ENCODE measurements around the gene RRP36.
"Not testable (repeated sequence)": the region's sequence is repeated elsewhere in the genome, so short reads cannot be mapped to it uniquely, and the experiment has no call there.

The RRP36 gene

GRCh38 chr6:43040542-43041257 is 19.3 kb downstream of the RRP36 start:
- DNase-seq, result no peak

GRCh38 chr6:43041475-43041874 is 20.1 kb downstream of the RRP36 start:
- DNase-seq, result not testable (repeated sequence)

GRCh38 chr6:43043310-43043709 is 21.9 kb downstream of the RRP36 start:
- DNase-seq, result no peak

GRCh38 chr6:43045371-43045930 is 24.0 kb downstream of the RRP36 start:
- DNase-seq, result no peak

GRCh38 chr6:43047998-43048397 is 26.6 kb downstream of the RRP36 start:
- no peak for DNase-seq

- DNase-seq, result no peak
These were observed 29.6 kb downstream of the RRP36 start for GRCh38 chr6:43050981-43051380.

- no peak for DNase-seq
These were observed 30.9 kb downstream of the RRP36 start for GRCh38 chr6:43052225-43052841.

DNA sequence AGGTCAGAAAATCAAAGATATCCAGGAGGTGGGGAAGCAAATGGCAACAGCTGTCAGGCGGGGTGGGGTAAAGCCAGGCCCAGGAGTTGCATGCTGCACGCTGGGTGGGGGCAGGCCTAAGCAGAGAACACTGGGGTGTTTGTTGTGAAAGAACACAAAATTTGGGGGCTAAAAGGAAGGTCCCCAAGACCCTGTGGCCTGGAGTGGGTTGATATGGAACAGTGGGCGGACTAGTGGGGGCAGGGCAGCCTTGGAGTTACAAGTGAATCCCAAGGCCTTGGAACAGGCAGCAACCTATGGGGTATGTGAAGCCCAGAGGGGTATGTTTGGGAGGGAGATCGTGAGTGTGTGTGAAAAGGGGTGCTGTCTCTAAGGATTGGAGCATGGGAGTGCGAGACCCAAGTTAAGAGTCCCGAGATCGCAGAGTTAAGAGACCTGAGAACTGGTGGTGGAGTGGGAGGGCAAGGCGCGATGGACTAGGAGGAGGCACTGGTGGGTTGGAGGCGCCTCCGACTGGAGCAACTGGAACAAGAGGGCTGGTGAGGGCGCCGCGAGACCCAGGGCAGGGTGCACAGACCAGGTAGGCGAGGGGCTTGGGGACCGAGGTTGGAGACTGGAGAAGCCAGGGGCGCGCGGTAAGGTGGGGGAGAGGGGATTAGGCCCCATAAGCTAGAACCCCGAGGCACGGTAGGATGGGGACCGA is 31.6 kb downstream of the RRP36 start:
- peak in 1 of 4 experiments; percentile 29 for DNase-seq

- peak; percentile 64 to 86 (median 74) for DNase-seq
These were observed 32.3 kb downstream of the RRP36 start, which contains the start of gene CUL7 for GRCh38 chr6:43053545-43054205. Gene CUL7 (minus strand): TSS chr6:43053851. CDS start chr6:43052788, 1,063 bp downstream.

- no peak for DNase-seq
These were observed 33.0 kb downstream of the RRP36 start for GRCh38 chr6:43054206-43054943.

- no peak for DNase-seq
These were observed 34.5 kb downstream of the RRP36 start for GRCh38 chr6:43055966-43056365.

DNA sequence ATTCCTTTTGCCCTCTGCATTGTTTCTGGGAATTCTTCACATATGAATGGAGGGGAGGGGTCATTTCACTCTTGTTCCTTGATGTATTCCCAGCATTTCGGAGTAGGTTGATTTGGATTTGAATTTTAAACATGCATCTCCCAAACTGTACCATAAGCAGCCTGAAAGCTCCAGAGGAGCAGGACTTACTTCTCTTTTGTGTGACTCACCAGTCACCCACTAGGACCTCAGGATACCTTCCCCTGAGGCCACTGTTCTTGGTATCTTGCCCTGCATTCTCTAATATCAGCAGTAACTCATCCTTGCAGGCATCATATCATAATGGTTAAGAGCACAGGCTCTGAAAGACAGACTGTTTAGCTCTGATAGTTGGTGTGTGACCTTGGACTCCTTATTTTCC is 37.1 kb downstream of the RRP36 start:
- no peak for DNase-seq

DNA sequence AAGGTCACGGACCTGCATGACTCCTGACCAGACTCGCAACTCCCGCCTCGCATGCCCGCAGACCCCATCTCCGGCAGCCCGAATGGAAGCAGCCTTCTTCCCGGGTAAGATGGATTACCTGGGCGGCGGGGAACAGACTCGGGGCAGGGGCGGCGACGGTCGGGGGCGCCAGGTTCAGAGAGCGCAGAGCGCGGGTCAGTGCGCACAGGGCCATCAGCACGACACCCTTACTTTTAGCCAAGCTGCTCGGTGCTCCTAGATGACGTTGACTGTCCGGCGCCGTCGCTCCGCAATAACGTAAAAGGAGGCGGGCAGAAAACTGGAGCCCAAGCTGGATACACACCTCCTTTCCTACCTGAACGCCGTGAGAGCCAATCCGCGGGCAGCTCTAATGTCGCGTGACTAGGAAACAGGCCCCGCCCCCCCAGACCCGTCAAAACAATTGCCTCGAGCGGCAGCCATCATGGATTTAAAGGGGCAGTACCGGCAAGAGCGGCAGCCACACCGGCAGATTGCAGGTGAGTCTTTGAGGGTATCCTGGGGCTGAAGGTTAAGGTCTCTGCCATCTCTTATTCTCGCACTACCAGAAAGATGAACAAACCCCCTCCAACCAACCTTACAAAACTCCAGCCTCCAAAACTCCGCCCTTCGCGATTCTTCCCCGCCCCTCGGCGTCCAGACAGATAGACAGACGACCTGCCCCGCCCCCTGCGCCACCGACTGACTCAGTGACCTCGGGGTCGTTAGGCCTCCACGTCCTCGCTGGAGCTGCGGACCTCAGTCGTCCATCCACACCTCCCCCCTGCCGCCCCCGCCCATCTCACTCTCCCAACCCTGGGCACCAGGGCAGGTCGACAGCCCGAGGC is 38.0 kb downstream of the RRP36 start, which contains the start of the genes KLC4 and MRPL2:
KLC4 (plus strand) TSS at position 464 of the 866 bp plus-strand sequence. CDS start 1,705 bp downstream, outside the sequence.
MRPL2 (minus strand) TSS at position 267 of the 866 bp plus-strand sequence; CDS start at position 214, 53 bp downstream.
- DNase-seq, result peak; percentile 90 to 96 (median 93)

- DNase-seq, result no peak
These were observed 38.8 kb downstream of the RRP36 start for GRCh38 chr6:43060034-43060754.

DNA sequence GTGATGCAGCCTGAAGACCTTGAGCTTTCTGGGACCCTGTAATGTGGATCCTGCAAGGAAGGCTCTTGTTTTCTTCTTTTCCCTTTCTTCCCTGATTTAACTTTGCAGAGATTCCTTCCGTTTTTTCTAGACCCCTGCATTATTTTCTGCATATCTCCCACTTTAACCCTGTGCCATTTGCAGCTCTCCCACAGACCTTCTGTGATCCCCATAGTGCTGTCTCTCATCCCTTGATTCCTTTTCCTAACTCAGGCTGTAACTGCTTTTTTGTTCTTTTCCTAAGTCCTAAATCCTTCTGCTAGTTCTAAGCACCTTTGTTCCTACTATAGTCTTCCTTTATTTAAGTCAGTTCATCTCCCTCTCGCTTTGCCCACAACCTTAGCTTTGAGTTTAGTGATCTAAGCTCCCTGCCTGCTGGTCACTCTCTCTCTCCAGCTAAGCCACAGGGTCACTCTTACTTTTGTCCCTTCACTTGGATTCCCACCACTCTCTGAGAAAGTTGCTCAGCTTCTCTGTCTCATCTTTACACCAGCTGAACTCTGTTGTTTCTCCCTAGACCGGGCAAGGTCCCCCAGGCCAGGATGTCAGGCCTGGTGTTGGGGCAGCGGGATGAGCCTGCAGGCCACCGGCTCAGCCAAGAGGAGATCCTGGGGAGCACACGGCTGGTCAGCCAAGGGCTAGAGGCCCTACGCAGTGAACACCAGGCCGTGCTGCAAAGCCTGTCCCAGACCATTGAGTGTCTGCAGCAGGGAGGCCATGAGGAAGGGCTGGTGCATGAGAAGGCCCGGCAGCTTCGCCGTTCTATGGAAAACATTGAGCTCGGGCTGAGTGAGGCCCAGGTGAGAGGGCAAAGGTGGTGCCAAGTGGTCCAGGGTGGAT is 39.6 kb downstream of the RRP36 start:
- DNase-seq, result no peak

GRCh38 chr6:43061861-43062260 is 40.4 kb downstream of the RRP36 start:
- DNase-seq, result no peak

DNA sequence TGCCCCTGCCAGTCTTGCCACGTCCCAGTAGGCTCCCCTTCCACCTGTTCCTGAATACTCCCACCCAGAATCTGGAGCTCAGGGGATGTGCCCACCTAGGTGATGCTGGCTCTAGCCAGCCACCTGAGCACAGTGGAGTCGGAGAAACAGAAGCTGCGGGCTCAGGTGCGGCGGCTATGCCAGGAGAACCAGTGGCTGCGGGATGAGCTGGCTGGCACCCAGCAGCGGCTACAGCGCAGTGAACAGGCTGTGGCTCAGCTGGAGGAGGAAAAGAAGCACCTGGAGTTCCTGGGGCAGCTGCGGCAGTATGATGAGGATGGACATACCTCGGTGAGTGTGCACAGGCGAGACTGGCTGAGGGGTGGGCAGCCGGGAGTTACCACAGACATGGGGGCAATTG is 41.4 kb downstream of the RRP36 start:
- DNase-seq, result no peak

- no peak for DNase-seq
These were observed 48.7 kb downstream of the RRP36 start for GRCh38 chr6:43070028-43070632.

Measured in activated naive CD4-positive, alpha-beta T cell (primary cell).